GM23338 (cell line): ENCODE results near the gene TBC1D30. TPM values are rescaled to one million over a fixed set of nuclear protein-coding genes. Genes with fewer than 3 reads are reported as not detected.

Source experiments
- ATAC-seq: fragments of 200-7000 bp; cut with Tn5 transposase; 3 replicates; pipeline ENCODE4 v1.9.1; 2020
- DNase-seq: peaks from one replicate; pipeline ENCODE4 v3.0.0-alpha.2; 2015; ENCODE audit warnings: low spot score
- H2AFZ ChIP-seq: fragments of 200-600 bp; sonication (generic); 2 replicates; pipeline ENCODE4 v1.8.0; 2016; ENCODE audit warnings: antibody characterized with exemption, mild to moderate bottlenecking, moderate library complexity
- H3F3A ChIP-seq: fragments of 200-600 bp; sonication (generic); replicated peaks from 2 replicates; pipeline ENCODE4 v1.8.0; 2017; ENCODE audit warnings: antibody characterized with exemption, mixed run types, low read depth
- H3K27ac ChIP-seq: fragments of 200-600 bp; sonication (generic); 2 replicates; pipeline ENCODE4 v1.6.1; 2016; ENCODE audit warnings: low read depth
- H3K27me3 ChIP-seq: fragments of 200-600 bp; sonication (generic); 2 replicates; pipeline ENCODE4 v1.8.0; 2016; ENCODE audit warnings: mild to moderate bottlenecking, mixed run types, moderate library complexity; ENCODE audit not compliant: insufficient read depth
- H3K36me3 ChIP-seq: fragments of 200-600 bp; sonication (generic); 2 replicates; pipeline ENCODE4 v1.8.0; 2016; ENCODE audit warnings: mild to moderate bottlenecking; ENCODE audit not compliant: insufficient read depth
- H3K4me1 ChIP-seq: fragments of 200-600 bp; sonication (generic); 2 replicates; pipeline ENCODE4 v1.8.0; 2016; ENCODE audit warnings: mild to moderate bottlenecking, moderate library complexity; ENCODE audit not compliant: insufficient read depth
- H3K4me2 ChIP-seq: fragments of 200-600 bp; sonication (generic); 2 replicates; pipeline ENCODE4 v1.7.1; 2017; ENCODE audit warnings: mixed run types
- H3K4me3 ChIP-seq: fragments of 200-600 bp; sonication (generic); 2 replicates; pipeline ENCODE4 v1.6.1; 2016; ENCODE audit warnings: mixed run types
- H3K79me2 ChIP-seq: fragments of 200-600 bp; sonication (generic); replicated peaks from 2 replicates; pipeline ENCODE4 v1.8.0; 2017; ENCODE audit warnings: mild to moderate bottlenecking; ENCODE audit not compliant: insufficient read depth
- H3K9me2 ChIP-seq: fragments of 200-600 bp; sonication (generic); 2 replicates; pipeline ENCODE4 v1.8.0; 2017; ENCODE audit not compliant: insufficient read depth
- H4K20me1 ChIP-seq: fragments of 200-600 bp; sonication (generic); replicated peaks from 2 replicates; pipeline ENCODE4 v1.8.0; 2017; ENCODE audit warnings: mild to moderate bottlenecking; ENCODE audit not compliant: insufficient read depth
- H3K27ac Mint-ChIP-seq: 2 replicates; pipeline ENCODE4 v1.8.0; 2020; ENCODE audit warnings: inconsistent platforms, mild to moderate bottlenecking, moderate library complexity, mixed read lengths
- H3K27me3 Mint-ChIP-seq: 3 replicates; pipeline ENCODE4 v1.8.0; 2022; ENCODE audit warnings: low read depth, mild to moderate bottlenecking, moderate library complexity, mixed read lengths, inconsistent platforms; ENCODE audit not compliant: insufficient read depth, poor library complexity
- H3K36me3 Mint-ChIP-seq: 3 replicates; pipeline ENCODE4 v1.8.0; 2021; ENCODE audit warnings: low read depth, mild to moderate bottlenecking, inconsistent platforms, moderate library complexity, mixed read lengths
- H3K4me1 Mint-ChIP-seq: 3 replicates; pipeline ENCODE4 v1.8.0; 2020; ENCODE audit warnings: mild to moderate bottlenecking, inconsistent platforms, mixed read lengths
- H3K4me3 Mint-ChIP-seq: 3 replicates; pipeline ENCODE4 v1.8.0; 2021; ENCODE audit warnings: moderate library complexity, mild to moderate bottlenecking, inconsistent platforms, mixed read lengths
- H3K9me3 Mint-ChIP-seq: 3 replicates; pipeline ENCODE4 v1.8.0; 2020; ENCODE audit warnings: moderate library complexity, mild to moderate bottlenecking, inconsistent platforms, mixed read lengths
- CREB1 ChIP-seq: fragments of 250-450 bp; sonication (Bioruptor Pico); IDR thresholded peaks from 2 replicates; pipeline ENCODE4 v1.5.0; 2020; ENCODE audit warnings: low read depth, mild to moderate bottlenecking, moderate library complexity
- CTCF ChIP-seq, 2 experiments: fragments of 200-600 bp in 1 of 2; sonication (generic) in 1 of 2; conservative IDR thresholded peaks; 2 replicates each; pipeline versions ENCODE4 v1.5.1 to v1.6.1; 2016 to 2017; ENCODE audit warnings: antibody characterized with exemption in 2 of 2, low read depth in 2 of 2, mild to moderate bottlenecking in 2 of 2, moderate library complexity in 1 of 2
- EZH2 ChIP-seq: fragments of 200-600 bp; sonication (generic); IDR thresholded peaks from one replicate; pipeline ENCODE4 v1.8.0; 2017; ENCODE audit warnings: antibody characterized with exemption, mild to moderate bottlenecking, low read depth; ENCODE audit not compliant: unreplicated experiment
- EZH2phosphoT487 ChIP-seq: fragments of 200-600 bp; sonication (generic); IDR thresholded peaks from one replicate; pipeline ENCODE4 v1.8.1; 2018; ENCODE audit warnings: antibody characterized with exemption; ENCODE audit not compliant: unreplicated experiment
- JUNB ChIP-seq: IDR thresholded peaks from one replicate; pipeline ENCODE4 v1.6.1; 2016; ENCODE audit warnings: antibody characterized with exemption; ENCODE audit not compliant: unreplicated experiment
- NANOG ChIP-seq: IDR thresholded peaks from 2 replicates; pipeline ENCODE4 v1.6.1; 2016; ENCODE audit warnings: antibody characterized with exemption, borderline replicate concordance
- POLR2AphosphoS5 ChIP-seq: IDR thresholded peaks from 2 replicates; pipeline ENCODE4 v1.6.1; 2016; ENCODE audit warnings: antibody characterized with exemption, low read depth
- STAT1 ChIP-seq: IDR thresholded peaks from one replicate; pipeline ENCODE4 v1.6.1; 2016; ENCODE audit warnings: antibody characterized with exemption; ENCODE audit not compliant: unreplicated experiment
- ZNF114 ChIP-seq: fragments of 250-450 bp; sonication (Bioruptor Pico); IDR thresholded peaks from 2 replicates; pipeline ENCODE4 v1.5.0; 2020; ENCODE audit warnings: mild to moderate bottlenecking, moderate library complexity
- ZNF331 ChIP-seq: fragments of 250-450 bp; sonication (Bioruptor Pico); IDR thresholded peaks from 2 replicates; pipeline ENCODE4 v1.5.0; 2020; ENCODE audit warnings: low read depth, mild to moderate bottlenecking, moderate library complexity
- ZNF462 ChIP-seq: fragments of 250-450 bp; sonication (Bioruptor Pico); IDR thresholded peaks from 2 replicates; pipeline ENCODE4 v1.5.0; 2020; ENCODE audit warnings: mild to moderate bottlenecking, moderate library complexity
- polyA plus RNA-seq: library from polyadenylated mRNA; unstranded; fragments of >200 nt; fragmentation: Nextera tagmentation; extraction: Ambion mirVana; gene quantifications from 2 replicates; pipeline ENCODE4 v1.2.1, GENCODE V29; 2016
- total RNA-seq: library from RNA; depleted of rRNA; stranded (reverse); fragments of >200 nt; shearing (Covaris generic); gene quantifications from 2 replicates; pipeline ENCODE4 v1.2.3, GENCODE V29; 2014
- TF ChIP-seq, protein P1 (sequence below): IDR thresholded peaks from one replicate; pipeline ENCODE4 v1.6.1; 2018; ENCODE audit warnings: antibody characterized with exemption; ENCODE audit not compliant: unreplicated experiment
- TF ChIP-seq, protein P2 (sequence below): IDR thresholded peaks from 2 replicates; pipeline ENCODE4 v1.6.1; 2016; ENCODE audit warnings: antibody characterized with exemption

Gene TBC1D30
- total and polyA plus RNA-seq, 2 experiments from 2014 or later: 2.9 to 9.6 TPM

GRCh38 chr12:64875186-64875585 lies 50.7 kb downstream of the TBC1D30 start:
- Mint-ChIP-seq H3K36me3 (no peaks in the 10 kb centered on the region), H3K27me3 (peaks cover 3% of the 10 kb centered on the region), H3K4me3 (no peak overlapping the region), H3K27ac (no peak overlapping the region), H3K9me3 (no peaks in the 10 kb centered on the region), H3K4me1 (no peaks in the 10 kb centered on the region)
- Histone ChIP-seq H3K79me2 (no peaks in the 10 kb centered on the region), H3K4me1 (no peaks in the 10 kb centered on the region), H3K4me2 (no peak overlapping the region), H3F3A (no peaks in the 10 kb centered on the region), H3K27me3 (no peaks in the 10 kb centered on the region), H3K4me3 (no peak overlapping the region), H3K9me2 (no peaks in the 10 kb centered on the region), H2AFZ (no peak overlapping the region), H3K36me3 (no peaks in the 10 kb centered on the region), H4K20me1 (no peaks in the 10 kb centered on the region), H3K27ac (no peak overlapping the region)
- TF ChIP-seq POLR2AphosphoS5 (no peak), CREB1 (no peak), ZNF462 (CRISPR knock-in tag) (no peak), NANOG (no peak), STAT1 (no peak), ZNF331 (CRISPR knock-in tag) (no peak), EZH2 (no peak), ZNF114 (no peak), EZH2phosphoT487 (no peak), JUNB (no peak), CTCF (conservative IDR thresholded peaks at IDR 0.05; ENCODE audit: low read depth in 2 of 2) (no peak)
- TF ChIP-seq, protein P1, sequence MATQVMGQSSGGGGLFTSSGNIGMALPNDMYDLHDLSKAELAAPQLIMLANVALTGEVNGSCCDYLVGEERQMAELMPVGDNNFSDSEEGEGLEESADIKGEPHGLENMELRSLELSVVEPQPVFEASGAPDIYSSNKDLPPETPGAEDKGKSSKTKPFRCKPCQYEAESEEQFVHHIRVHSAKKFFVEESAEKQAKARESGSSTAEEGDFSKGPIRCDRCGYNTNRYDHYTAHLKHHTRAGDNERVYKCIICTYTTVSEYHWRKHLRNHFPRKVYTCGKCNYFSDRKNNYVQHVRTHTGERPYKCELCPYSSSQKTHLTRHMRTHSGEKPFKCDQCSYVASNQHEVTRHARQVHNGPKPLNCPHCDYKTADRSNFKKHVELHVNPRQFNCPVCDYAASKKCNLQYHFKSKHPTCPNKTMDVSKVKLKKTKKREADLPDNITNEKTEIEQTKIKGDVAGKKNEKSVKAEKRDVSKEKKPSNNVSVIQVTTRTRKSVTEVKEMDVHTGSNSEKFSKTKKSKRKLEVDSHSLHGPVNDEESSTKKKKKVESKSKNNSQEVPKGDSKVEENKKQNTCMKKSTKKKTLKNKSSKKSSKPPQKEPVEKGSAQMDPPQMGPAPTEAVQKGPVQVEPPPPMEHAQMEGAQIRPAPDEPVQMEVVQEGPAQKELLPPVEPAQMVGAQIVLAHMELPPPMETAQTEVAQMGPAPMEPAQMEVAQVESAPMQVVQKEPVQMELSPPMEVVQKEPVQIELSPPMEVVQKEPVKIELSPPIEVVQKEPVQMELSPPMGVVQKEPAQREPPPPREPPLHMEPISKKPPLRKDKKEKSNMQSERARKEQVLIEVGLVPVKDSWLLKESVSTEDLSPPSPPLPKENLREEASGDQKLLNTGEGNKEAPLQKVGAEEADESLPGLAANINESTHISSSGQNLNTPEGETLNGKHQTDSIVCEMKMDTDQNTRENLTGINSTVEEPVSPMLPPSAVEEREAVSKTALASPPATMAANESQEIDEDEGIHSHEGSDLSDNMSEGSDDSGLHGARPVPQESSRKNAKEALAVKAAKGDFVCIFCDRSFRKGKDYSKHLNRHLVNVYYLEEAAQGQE: no peak
- TF ChIP-seq, protein P2, sequence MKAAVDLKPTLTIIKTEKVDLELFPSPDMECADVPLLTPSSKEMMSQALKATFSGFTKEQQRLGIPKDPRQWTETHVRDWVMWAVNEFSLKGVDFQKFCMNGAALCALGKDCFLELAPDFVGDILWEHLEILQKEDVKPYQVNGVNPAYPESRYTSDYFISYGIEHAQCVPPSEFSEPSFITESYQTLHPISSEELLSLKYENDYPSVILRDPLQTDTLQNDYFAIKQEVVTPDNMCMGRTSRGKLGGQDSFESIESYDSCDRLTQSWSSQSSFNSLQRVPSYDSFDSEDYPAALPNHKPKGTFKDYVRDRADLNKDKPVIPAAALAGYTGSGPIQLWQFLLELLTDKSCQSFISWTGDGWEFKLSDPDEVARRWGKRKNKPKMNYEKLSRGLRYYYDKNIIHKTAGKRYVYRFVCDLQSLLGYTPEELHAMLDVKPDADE: no peak
- ATAC-seq (no peak), DNase-seq (no peak)
